ENCODE data around the gene CCDC122. TPM values are rescaled to one million over a fixed set of nuclear protein-coding genes. Genes with fewer than 3 reads are reported as not detected.

CCDC122 gene
- total and polyA plus RNA-seq, 2 of the 8 experiments (the other 6 are each of a cell fraction or from before 2014, with no cell fraction given): 2.9 to 5.8 TPM

DNA sequence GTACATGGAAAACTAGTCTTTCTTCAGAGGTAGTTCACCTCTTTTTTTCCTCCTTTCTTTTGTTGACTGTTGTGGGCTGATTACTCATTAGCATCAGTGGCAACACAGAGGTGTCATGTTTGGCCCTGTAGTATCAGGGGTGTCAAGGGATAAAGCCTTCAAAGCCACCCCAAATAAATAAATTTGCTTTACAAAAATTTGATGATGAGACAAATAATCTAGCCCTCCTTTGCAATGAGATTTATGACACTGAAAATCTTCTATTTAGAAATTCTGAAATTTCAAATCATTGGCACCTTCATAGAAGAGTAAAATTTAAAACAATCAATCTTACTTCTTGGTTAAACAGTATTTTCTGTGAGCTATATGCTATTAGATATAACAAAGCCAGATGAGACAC, 2.0 kb upstream of the CCDC122 start:
- Histone ChIP-seq H3K14ac (ENCODE audit: insufficient read length) (no peak overlapping the region), H3K27ac (ENCODE audit: low read depth, low read length) (no peak overlapping the region), H4K20me1 (replicated peaks in 1 of 2; ENCODE audit: control insufficient read depth in 1 of 2, insufficient read depth in 2 of 2, low read length in 2 of 2) (no peaks in the 10 kb centered on the region), H4K8ac (ENCODE audit: extremely low read depth, insufficient read depth, low read length) (no peak overlapping the region), H3K4me1 (replicated peaks in 1 of 4; ENCODE audit: control insufficient read depth in 3 of 4, insufficient read depth in 4 of 4, low read length in 3 of 4) (peaks cover 1 to 6% (median 3%) of the 10 kb centered on the region in 4 experiments; a peak in 4 of 7 replicates), H4K91ac (replicated peaks; ENCODE audit: insufficient read length, low read length) (no peak overlapping the region), H3K4me3 (ENCODE audit: extremely low read depth in 1 of 4, insufficient read depth in 2 of 4, low read depth in 3 of 4, low read length in 4 of 4) (no peak overlapping the region), H2BK20ac (ENCODE audit: low read length) (no peak overlapping the region), H3K36me3 (ENCODE audit: control insufficient read depth in 2 of 4, insufficient read depth in 4 of 4, low read length in 3 of 4) (no peaks in the 10 kb centered on the region), H4K5ac (ENCODE audit: insufficient read length, low read depth, low read length) (no peak overlapping the region), H2AK5ac (ENCODE audit: low read depth, low read length) (no peak overlapping the region), H3K4me2 (ENCODE audit: insufficient read depth in 1 of 2, low read depth in 2 of 2, low read length in 2 of 2) (no peak overlapping the region), H3K9ac (replicated peaks in 1 of 4; ENCODE audit: extremely low read depth in 1 of 4, low read depth in 3 of 4, low read length in 3 of 4) (no peak overlapping the region), H3K79me1 (ENCODE audit: low read depth, low read length) (no peaks in the 10 kb centered on the region), H2BK120ac (replicated peaks; ENCODE audit: low read depth, low read length) (no peak overlapping the region), H3K18ac (ENCODE audit: extremely low read depth, low read length) (no peak overlapping the region), H3K4ac (replicated peaks; ENCODE audit: insufficient read length, low read depth, low read length) (no peak overlapping the region), H2BK5ac (ENCODE audit: low read depth, low read length) (no peak overlapping the region), H2BK12ac (ENCODE audit: low read depth, low read length) (no peak overlapping the region), H3K9me3 (ENCODE audit: insufficient read depth in 2 of 2, low read depth in 1 of 2, low read length in 1 of 2) (no peaks in the 10 kb centered on the region), H2BK15ac (ENCODE audit: low read length) (no peak overlapping the region), H3K23ac (ENCODE audit: insufficient read length) (no peak overlapping the region), H3K23me2 (ENCODE audit: low read depth, low read length) (peaks cover 8% of the 10 kb centered on the region; the same call in 1 of the 2 replicates), H3K56ac (replicated peaks; ENCODE audit: insufficient read length, low read depth, low read length) (no peak overlapping the region), H3K79me2 (ENCODE audit: control insufficient read depth in 1 of 2, insufficient read depth in 2 of 2, low read length in 2 of 2) (no peaks in the 10 kb centered on the region; a peak in 1 of 4 replicates), H3K27me3 (replicated peaks in 1 of 4; ENCODE audit: control insufficient read depth in 3 of 4, extremely low read depth in 1 of 4, insufficient read depth in 3 of 4, low read length in 3 of 4) (peaks cover 0 to 8% (median 4%) of the 10 kb centered on the region in 4 experiments; a peak in 4 of 7 replicates), H2AFZ (ENCODE audit: low read length) (no peak overlapping the region)
- POLR2A ChIA-PET (ENCODE audit: partially characterized antibody): no interaction called here
- FAIRE-seq: no peak
- DNase-seq (ENCODE audit: low read depth in 1 of 2, low spot score in 2 of 2): no peak
- CTCF ChIA-PET (ENCODE audit: partially characterized antibody): interaction anchor here (0.6 to 1.0 kb wide), 2 partner anchors 9 to 234 kb away, joined by 3 read pairs; no protein-coding TSS in a partner anchor
- TF ChIP-seq CHD2 (IDR thresholded peaks at IDR 0.05; ENCODE audit: low read length): no peak
- TF ChIP-seq, protein P1, sequence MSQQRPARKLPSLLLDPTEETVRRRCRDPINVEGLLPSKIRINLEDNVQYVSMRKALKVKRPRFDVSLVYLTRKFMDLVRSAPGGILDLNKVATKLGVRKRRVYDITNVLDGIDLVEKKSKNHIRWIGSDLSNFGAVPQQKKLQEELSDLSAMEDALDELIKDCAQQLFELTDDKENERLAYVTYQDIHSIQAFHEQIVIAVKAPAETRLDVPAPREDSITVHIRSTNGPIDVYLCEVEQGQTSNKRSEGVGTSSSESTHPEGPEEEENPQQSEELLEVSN (IDR thresholded peaks at IDR 0.05): no peak
- no peak for TF ChIP-seq CTCF (IDR thresholded peaks at IDR 0.05; ENCODE audit: control extremely low read depth in 1 of 3, insufficient read depth in 1 of 3, low read depth in 1 of 3, low read length in 3 of 3)
- TF ChIP-seq NANOG (IDR thresholded peaks at IDR 0.05; ENCODE audit: insufficient read depth, low read depth, low read length, poor library complexity, severe bottlenecking): no peak
- TF ChIP-seq SP2 (IDR thresholded peaks at IDR 0.05; ENCODE audit: low read length): no peak
- TF ChIP-seq MAX (IDR thresholded peaks at IDR 0.05): no peak
- TF ChIP-seq EZH2 (IDR thresholded peaks at IDR 0.05; ENCODE audit: low read depth, low read length, severe bottlenecking): no peak
- no peak for TF ChIP-seq TBP (IDR thresholded peaks at IDR 0.05; ENCODE audit: low read depth, low read length)
- TF ChIP-seq KDM4A (IDR thresholded peaks at IDR 0.05; ENCODE audit: low read depth, low read length, severe bottlenecking): no peak
- no peak for TF ChIP-seq KDM5A (IDR thresholded peaks at IDR 0.05; ENCODE audit: low read length)
- TF ChIP-seq RFX5 (IDR thresholded peaks at IDR 0.05; ENCODE audit: borderline replicate concordance, low read depth, low read length): no peak
